Upper lobe of left lung (tissue), 4 donors: ENCODE data around the gene ANAPC5.
"Not testable (repeated sequence)": the region's sequence is repeated elsewhere in the genome, so short reads cannot be mapped to it uniquely, and the experiment has no call there.

ENCODE experiments used
- EP300 ChIP-seq, 4 donors: sonication (generic); formaldehyde crosslinking; IDR thresholded peaks; one replicate each; pipeline ENCODE4 v1.5.1; 2017; ENCODE audit warnings: antibody characterized with exemption in 4 of 4, control low read depth in 2 of 4
- POLR2A ChIP-seq, 4 donors: fragments of 450-650 bp; IDR thresholded peaks; one replicate each; pipeline ENCODE4 v1.5.1; 2016 to 2017; ENCODE audit warnings: antibody characterized with exemption in 4 of 4, mild to moderate bottlenecking in 2 of 4
- TF ChIP-seq, protein P1 (sequence below), 6 experiments: fragments of 450-650 bp in 4 of 6; fragments of 200-600 bp in 2 of 6; sonication (generic) in 2 of 6; IDR thresholded peaks; one replicate each; pipeline ENCODE4 v1.5.1; 2016 to 2019; ENCODE audit warnings: antibody characterized with exemption in 6 of 6

DNA sequence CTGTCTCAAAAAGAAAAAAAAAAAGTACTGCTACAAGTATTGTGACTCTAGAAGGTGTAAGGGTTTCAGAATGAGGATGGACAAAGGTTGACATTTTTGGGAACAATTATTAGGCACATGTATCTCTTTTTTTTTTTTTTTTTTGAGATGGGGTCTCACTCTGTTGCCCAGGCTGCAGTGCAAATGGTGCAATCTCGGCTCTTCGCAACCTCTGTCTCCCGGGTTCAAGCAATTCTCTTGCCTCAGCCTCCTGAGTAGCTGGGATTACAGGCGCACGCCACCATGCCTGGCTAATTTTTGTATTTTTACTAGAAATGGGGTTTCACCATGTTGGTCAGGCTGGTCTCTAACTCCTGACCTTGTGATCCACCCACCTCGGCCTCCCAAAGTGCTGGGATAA is 32.7 kb upstream of the ANAPC5 start:
- TF ChIP-seq, protein P1, sequence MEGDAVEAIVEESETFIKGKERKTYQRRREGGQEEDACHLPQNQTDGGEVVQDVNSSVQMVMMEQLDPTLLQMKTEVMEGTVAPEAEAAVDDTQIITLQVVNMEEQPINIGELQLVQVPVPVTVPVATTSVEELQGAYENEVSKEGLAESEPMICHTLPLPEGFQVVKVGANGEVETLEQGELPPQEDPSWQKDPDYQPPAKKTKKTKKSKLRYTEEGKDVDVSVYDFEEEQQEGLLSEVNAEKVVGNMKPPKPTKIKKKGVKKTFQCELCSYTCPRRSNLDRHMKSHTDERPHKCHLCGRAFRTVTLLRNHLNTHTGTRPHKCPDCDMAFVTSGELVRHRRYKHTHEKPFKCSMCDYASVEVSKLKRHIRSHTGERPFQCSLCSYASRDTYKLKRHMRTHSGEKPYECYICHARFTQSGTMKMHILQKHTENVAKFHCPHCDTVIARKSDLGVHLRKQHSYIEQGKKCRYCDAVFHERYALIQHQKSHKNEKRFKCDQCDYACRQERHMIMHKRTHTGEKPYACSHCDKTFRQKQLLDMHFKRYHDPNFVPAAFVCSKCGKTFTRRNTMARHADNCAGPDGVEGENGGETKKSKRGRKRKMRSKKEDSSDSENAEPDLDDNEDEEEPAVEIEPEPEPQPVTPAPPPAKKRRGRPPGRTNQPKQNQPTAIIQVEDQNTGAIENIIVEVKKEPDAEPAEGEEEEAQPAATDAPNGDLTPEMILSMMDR (IDR thresholded peaks at IDR 0.05): not testable (repeated sequence)
- not testable (repeated sequence) for TF ChIP-seq POLR2A, EP300 (IDR thresholded peaks at IDR 0.05)
